HepG2 (cell line): Measurements from ENCODE around the gene C11orf21.

ENCODE experiments used
- CTCF ChIP-seq: sonication (generic); formaldehyde crosslinking; IDR thresholded peaks from 2 replicates; pipeline ENCODE4 v1.5.0; 2020; ENCODE audit warnings: mild to moderate bottlenecking, missing genetic modification reagents, moderate library complexity
- FOXC1 ChIP-seq: sonication (generic); formaldehyde crosslinking; IDR thresholded peaks from 2 replicates; pipeline ENCODE4 v1.8.0; 2022; ENCODE audit warnings: mild to moderate bottlenecking, missing genetic modification reagents, borderline replicate concordance
- FOXO4 ChIP-seq: sonication (generic); formaldehyde crosslinking; conservative IDR thresholded peaks from 2 replicates; pipeline ENCODE4 v1.8.1; 2023; ENCODE audit warnings: missing genetic modification reagents
- GATAD2A ChIP-seq: IDR thresholded peaks from 2 replicates; pipeline ENCODE4 v1.6.1; 2016
- KLF12 ChIP-seq: sonication (generic); formaldehyde crosslinking; IDR thresholded peaks from 2 replicates; pipeline ENCODE4 v1.4.0; 2020; ENCODE audit warnings: missing genetic modification reagents, borderline replicate concordance
- MXI1 ChIP-seq: IDR thresholded peaks from 3 replicates; pipeline ENCODE4 v1.6.1; 2012; ENCODE audit warnings: low read depth, low read length, inconsistent platforms, borderline replicate concordance
- NCOR1 ChIP-seq: fragments of 200-600 bp; sonication (generic); IDR thresholded peaks from 2 replicates; pipeline ENCODE4 v1.7.0; 2017; ENCODE audit warnings: antibody characterized with exemption, low read length, borderline replicate concordance
- POLR2A ChIP-seq, 2 experiments: IDR thresholded peaks; 2 replicates each; pipeline ENCODE4 v1.6.1; 2011; ENCODE audit warnings: low read depth in 2 of 2, low read length in 2 of 2, mild to moderate bottlenecking in 1 of 2, moderate library complexity in 1 of 2; ENCODE audit not compliant: insufficient read depth in 1 of 2
- ZBTB46 ChIP-seq: sonication (generic); formaldehyde crosslinking; IDR thresholded peaks from 2 replicates; pipeline ENCODE4 v1.4.0; 2020; ENCODE audit warnings: mild to moderate bottlenecking, missing genetic modification reagents, borderline replicate concordance
- ZNF644 ChIP-seq: IDR thresholded peaks from 2 replicates; pipeline ENCODE4 v1.6.1; 2016; ENCODE audit warnings: low read depth
- TF ChIP-seq, protein P1 (sequence below), 2 experiments: IDR thresholded peaks; 2 replicates each; pipeline ENCODE4 v1.6.1; 2011 to 2012; ENCODE audit warnings: low read length in 2 of 2, borderline replicate concordance in 1 of 2, low read depth in 1 of 2, mild to moderate bottlenecking in 1 of 2, moderate library complexity in 1 of 2
- TF ChIP-seq, protein P2 (sequence below): sonication (generic); formaldehyde crosslinking; IDR thresholded peaks from 2 replicates; pipeline ENCODE4 v1.5.0; 2020; ENCODE audit warnings: missing genetic modification reagents
- TF ChIP-seq, protein P3 (sequence below): sonication (generic); formaldehyde crosslinking; IDR thresholded peaks from 2 replicates; pipeline ENCODE4 v1.4.0; 2020; ENCODE audit warnings: missing genetic modification reagents
- TF ChIP-seq, protein P4 (sequence below), 2 experiments: sonication (generic) in 1 of 2; formaldehyde crosslinking in 1 of 2; IDR thresholded peaks; 2 replicates each; pipeline versions ENCODE4 v1.4.0 to v1.6.1; 2018 to 2020; ENCODE audit warnings: missing genetic modification reagents in 2 of 2, borderline replicate concordance in 1 of 2, low read depth in 1 of 2, mild to moderate bottlenecking in 1 of 2, missing biosample characterization in 1 of 2

GRCh38 chr11:2277933-2278523, 23.7 kb downstream of the C11orf21 start:
- TF ChIP-seq, protein P1, sequence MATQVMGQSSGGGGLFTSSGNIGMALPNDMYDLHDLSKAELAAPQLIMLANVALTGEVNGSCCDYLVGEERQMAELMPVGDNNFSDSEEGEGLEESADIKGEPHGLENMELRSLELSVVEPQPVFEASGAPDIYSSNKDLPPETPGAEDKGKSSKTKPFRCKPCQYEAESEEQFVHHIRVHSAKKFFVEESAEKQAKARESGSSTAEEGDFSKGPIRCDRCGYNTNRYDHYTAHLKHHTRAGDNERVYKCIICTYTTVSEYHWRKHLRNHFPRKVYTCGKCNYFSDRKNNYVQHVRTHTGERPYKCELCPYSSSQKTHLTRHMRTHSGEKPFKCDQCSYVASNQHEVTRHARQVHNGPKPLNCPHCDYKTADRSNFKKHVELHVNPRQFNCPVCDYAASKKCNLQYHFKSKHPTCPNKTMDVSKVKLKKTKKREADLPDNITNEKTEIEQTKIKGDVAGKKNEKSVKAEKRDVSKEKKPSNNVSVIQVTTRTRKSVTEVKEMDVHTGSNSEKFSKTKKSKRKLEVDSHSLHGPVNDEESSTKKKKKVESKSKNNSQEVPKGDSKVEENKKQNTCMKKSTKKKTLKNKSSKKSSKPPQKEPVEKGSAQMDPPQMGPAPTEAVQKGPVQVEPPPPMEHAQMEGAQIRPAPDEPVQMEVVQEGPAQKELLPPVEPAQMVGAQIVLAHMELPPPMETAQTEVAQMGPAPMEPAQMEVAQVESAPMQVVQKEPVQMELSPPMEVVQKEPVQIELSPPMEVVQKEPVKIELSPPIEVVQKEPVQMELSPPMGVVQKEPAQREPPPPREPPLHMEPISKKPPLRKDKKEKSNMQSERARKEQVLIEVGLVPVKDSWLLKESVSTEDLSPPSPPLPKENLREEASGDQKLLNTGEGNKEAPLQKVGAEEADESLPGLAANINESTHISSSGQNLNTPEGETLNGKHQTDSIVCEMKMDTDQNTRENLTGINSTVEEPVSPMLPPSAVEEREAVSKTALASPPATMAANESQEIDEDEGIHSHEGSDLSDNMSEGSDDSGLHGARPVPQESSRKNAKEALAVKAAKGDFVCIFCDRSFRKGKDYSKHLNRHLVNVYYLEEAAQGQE (IDR thresholded peaks at IDR 0.05; ENCODE audit: borderline replicate concordance in 1 of 2, low read depth in 1 of 2, low read length in 2 of 2) = no peak
- TF ChIP-seq GATAD2A (CRISPR knock-in tag) = no peak
- TF ChIP-seq MXI1 = no peak
- TF ChIP-seq, protein P2, sequence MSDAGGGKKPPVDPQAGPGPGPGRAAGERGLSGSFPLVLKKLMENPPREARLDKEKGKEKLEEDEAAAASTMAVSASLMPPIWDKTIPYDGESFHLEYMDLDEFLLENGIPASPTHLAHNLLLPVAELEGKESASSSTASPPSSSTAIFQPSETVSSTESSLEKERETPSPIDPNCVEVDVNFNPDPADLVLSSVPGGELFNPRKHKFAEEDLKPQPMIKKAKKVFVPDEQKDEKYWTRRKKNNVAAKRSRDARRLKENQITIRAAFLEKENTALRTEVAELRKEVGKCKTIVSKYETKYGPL (CRISPR knock-in tag) = no peak
- TF ChIP-seq CTCF = no peak
- TF ChIP-seq ZBTB46 (CRISPR knock-in tag) = no peak
- TF ChIP-seq, protein P3, sequence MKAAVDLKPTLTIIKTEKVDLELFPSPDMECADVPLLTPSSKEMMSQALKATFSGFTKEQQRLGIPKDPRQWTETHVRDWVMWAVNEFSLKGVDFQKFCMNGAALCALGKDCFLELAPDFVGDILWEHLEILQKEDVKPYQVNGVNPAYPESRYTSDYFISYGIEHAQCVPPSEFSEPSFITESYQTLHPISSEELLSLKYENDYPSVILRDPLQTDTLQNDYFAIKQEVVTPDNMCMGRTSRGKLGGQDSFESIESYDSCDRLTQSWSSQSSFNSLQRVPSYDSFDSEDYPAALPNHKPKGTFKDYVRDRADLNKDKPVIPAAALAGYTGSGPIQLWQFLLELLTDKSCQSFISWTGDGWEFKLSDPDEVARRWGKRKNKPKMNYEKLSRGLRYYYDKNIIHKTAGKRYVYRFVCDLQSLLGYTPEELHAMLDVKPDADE = no peak
- TF ChIP-seq, protein P4, sequence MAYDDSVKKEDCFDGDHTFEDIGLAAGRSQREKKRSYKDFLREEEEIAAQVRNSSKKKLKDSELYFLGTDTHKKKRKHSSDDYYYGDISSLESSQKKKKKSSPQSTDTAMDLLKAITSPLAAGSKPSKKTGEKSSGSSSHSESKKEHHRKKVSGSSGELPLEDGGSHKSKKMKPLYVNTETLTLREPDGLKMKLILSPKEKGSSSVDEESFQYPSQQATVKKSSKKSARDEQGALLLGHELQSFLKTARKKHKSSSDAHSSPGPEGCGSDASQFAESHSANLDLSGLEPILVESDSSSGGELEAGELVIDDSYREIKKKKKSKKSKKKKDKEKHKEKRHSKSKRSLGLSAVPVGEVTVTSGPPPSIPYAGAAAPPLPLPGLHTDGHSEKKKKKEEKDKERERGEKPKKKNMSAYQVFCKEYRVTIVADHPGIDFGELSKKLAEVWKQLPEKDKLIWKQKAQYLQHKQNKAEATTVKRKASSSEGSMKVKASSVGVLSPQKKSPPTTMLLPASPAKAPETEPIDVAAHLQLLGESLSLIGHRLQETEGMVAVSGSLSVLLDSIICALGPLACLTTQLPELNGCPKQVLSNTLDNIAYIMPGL (CRISPR knock-in tag; IDR thresholded peaks at IDR 0.05; ENCODE audit: borderline replicate concordance in 1 of 2, low read depth in 1 of 2) = no peak
- no peak for TF ChIP-seq POLR2A (IDR thresholded peaks at IDR 0.05; ENCODE audit: insufficient read depth in 1 of 2, low read depth in 2 of 2, low read length in 2 of 2)
- no peak for TF ChIP-seq FOXO4
- no peak for TF ChIP-seq KLF12 (CRISPR knock-in tag)
- no peak for TF ChIP-seq FOXC1 (CRISPR knock-in tag)
- no peak for TF ChIP-seq ZNF644 (CRISPR knock-in tag)
- TF ChIP-seq NCOR1 = no peak
